Endothelial cell of umbilical vein (primary cell): ENCODE data around the gene WDR82.

Experiments
- CTCF ChIP-seq, 2 donors: IDR thresholded peaks; 1 replicate in 1 of 2; 2 replicates in 1 of 2; pipeline ENCODE4 v1.5.1; 2011; ENCODE audit warnings: low read length in 2 of 2, mild to moderate bottlenecking in 2 of 2, moderate library complexity in 2 of 2, control low read depth in 1 of 2, inconsistent platforms in 1 of 2, low read depth in 1 of 2; ENCODE audit not compliant: insufficient read depth in 1 of 2; ENCODE audit errors: extremely low read depth in 1 of 2
- EZH2 ChIP-seq: IDR thresholded peaks from 2 replicates; pipeline ENCODE4 v1.6.1; 2012; ENCODE audit warnings: borderline replicate concordance, low read depth, mild to moderate bottlenecking, moderate library complexity, low read length, inconsistent platforms; ENCODE audit not compliant: severe bottlenecking
- FOS ChIP-seq: IDR thresholded peaks from 2 replicates; pipeline ENCODE4 v1.6.1; 2011; ENCODE audit warnings: mild to moderate bottlenecking, low read length, moderate library complexity, borderline replicate concordance; ENCODE audit not compliant: insufficient read depth
- GATA2 ChIP-seq: IDR thresholded peaks from 2 replicates; pipeline ENCODE4 v1.7.0; 2011; ENCODE audit warnings: low read depth, mild to moderate bottlenecking, moderate library complexity, mixed read lengths, low read length; ENCODE audit not compliant: insufficient read length, insufficient read depth
- JUN ChIP-seq: IDR thresholded peaks from 2 replicates; pipeline ENCODE4 v1.6.1; 2011; ENCODE audit warnings: borderline replicate concordance, low read depth; ENCODE audit not compliant: insufficient read length, insufficient read depth
- MAX ChIP-seq: IDR thresholded peaks from 2 replicates; pipeline ENCODE4 v1.6.1; 2011; ENCODE audit not compliant: insufficient read depth, insufficient read length
- POLR2A ChIP-seq: IDR thresholded peaks from 2 replicates; pipeline ENCODE4 v1.6.1; 2012; ENCODE audit warnings: low read depth, mild to moderate bottlenecking, control low read depth, low read length
- POLR2AphosphoS5 ChIP-seq: IDR thresholded peaks from 2 replicates; pipeline ENCODE4 v1.6.1; 2012; ENCODE audit warnings: low read depth, mild to moderate bottlenecking, control low read depth, low read length, moderate library complexity; ENCODE audit not compliant: insufficient read depth

- TF ChIP-seq CTCF (IDR thresholded peaks at IDR 0.05; ENCODE audit: extremely low read depth in 1 of 2, insufficient read depth in 1 of 2, low read depth in 1 of 2, low read length in 2 of 2) (no peak), EZH2 (no peak), POLR2A (no peak), POLR2AphosphoS5 (no peak), MAX (no peak), JUN (no peak), FOS (no peak), GATA2 (no peak)
Observed at GRCh38 chr3:52253314-52254304, 24.8 kb downstream of the WDR82 start.
